HepG2 (cell line): ENCODE data around the gene HSDL1. TPM values are rescaled to one million over a fixed set of nuclear protein-coding genes. Genes with fewer than 3 reads are reported as not detected.

Experiments
- ATAC-seq: fragments of 200-7000 bp; cut with Tn5 transposase; 3 replicates; pipeline ENCODE4 v1.9.1; 2020; ENCODE audit warnings: mild to moderate bottlenecking, moderate library complexity
- BruUV-seq: library from RNA; stranded (reverse); fragments of 400-500 nt; replicated peaks from 2 replicates; lab custom pipeline; 2021; lab: Mats Ljungman, UMichigan
- CTCF ChIA-PET: fragments of 300-600 bp; formaldehyde crosslinking; extraction: SDS; loops from one replicate; lab custom pipeline; 2021; ENCODE audit warnings: low total read pairs, inconsistent platforms, low intra/inter-chr PET ratio; lab: Yijun Ruan, JAX
- POLR2A ChIA-PET: fragments of 350-600 bp; sonication (Branson Sonifier 250); formaldehyde crosslinking; loops from one replicate; lab custom pipeline; 2020; ENCODE audit warnings: antibody characterized with exemption, inconsistent platforms; lab: Yijun Ruan, JAX
- DNase-seq: peaks from one replicate; pipeline ENCODE4 v3.0.0-alpha.2; 2015; ENCODE audit warnings: low spot score
- FAIRE-seq: peaks from 3 replicates; lab custom pipeline; 2011; peaks lifted over from hg19 to GRCh38; lab: Jason Lieb, UNC
- H2AFZ ChIP-seq: one replicate; pipeline ENCODE4 v1.6.1; 2011; ENCODE audit warnings: low read length, inconsistent platforms
- H3K27ac ChIP-seq: fragments of 300-600 bp; 3 replicates; pipeline ENCODE4 v1.8.0; 2011; ENCODE audit warnings: mixed run types, mild to moderate bottlenecking, mixed read lengths, low read length, inconsistent platforms; ENCODE audit not compliant: insufficient read depth; ENCODE audit errors: extremely low read length
- H3K27me3 ChIP-seq, 2 experiments: fragments of 200-600 bp in 1 of 2; 2 replicates in 1 of 2; 3 replicates in 1 of 2; pipeline versions ENCODE4 v1.6.0 to v1.8.0; 2011; ENCODE audit warnings: low read length in 2 of 2, mild to moderate bottlenecking in 2 of 2, moderate library complexity in 2 of 2, inconsistent platforms in 1 of 2; ENCODE audit not compliant: insufficient read depth in 2 of 2, control insufficient read depth in 1 of 2
- H3K36me3 ChIP-seq, 2 experiments: fragments of 200-600 bp in 1 of 2; replicated peaks in 1 of 2; 2 replicates in 1 of 2; 3 replicates in 1 of 2; pipeline versions ENCODE4 v1.5.1 to v1.8.0; 2011; ENCODE audit warnings: low read length in 2 of 2, inconsistent platforms in 1 of 2; ENCODE audit not compliant: insufficient read depth in 2 of 2, control insufficient read depth in 1 of 2
- H3K4me1 ChIP-seq: 2 replicates; pipeline ENCODE4 v1.5.1; 2012; ENCODE audit warnings: low read length, inconsistent platforms; ENCODE audit not compliant: insufficient read depth
- H3K4me2 ChIP-seq: 2 replicates; pipeline ENCODE4 v1.6.0; 2011; ENCODE audit warnings: low read depth, low read length, inconsistent platforms
- H3K4me3 ChIP-seq, 3 experiments: fragments of 200-600 bp in 1 of 3; sonication (generic), shearing (Covaris generic) in 1 of 3; replicated peaks in 1 of 3; 2 replicates each; pipeline ENCODE4 v1.5.1; 2011 to 2016; ENCODE audit warnings: low read length in 3 of 3, inconsistent platforms in 2 of 3, low read depth in 2 of 3, mild to moderate bottlenecking in 2 of 3, control low read depth in 1 of 3, mixed read lengths in 1 of 3; ENCODE audit not compliant: insufficient read depth in 1 of 3
- H3K79me2 ChIP-seq: one replicate; pipeline ENCODE4 v1.6.1; 2011; ENCODE audit warnings: low read length, inconsistent platforms; ENCODE audit not compliant: insufficient read depth
- H3K9ac ChIP-seq: 2 replicates; pipeline ENCODE4 v1.6.0; 2011; ENCODE audit warnings: mild to moderate bottlenecking, low read depth, low read length, inconsistent platforms; ENCODE audit not compliant: insufficient read depth
- H3K9me3 ChIP-seq: 2 replicates; pipeline ENCODE4 v1.5.1; 2012; ENCODE audit warnings: mild to moderate bottlenecking, low read length
- H4K20me1 ChIP-seq: 2 replicates; pipeline ENCODE4 v1.6.0; 2011; ENCODE audit warnings: inconsistent platforms, mild to moderate bottlenecking, low read length, moderate library complexity; ENCODE audit not compliant: insufficient read depth
- CBX5 ChIP-seq: sonication (generic); formaldehyde crosslinking; IDR thresholded peaks from 2 replicates; pipeline ENCODE4 v1.4.0; 2020; ENCODE audit warnings: missing genetic modification reagents, borderline replicate concordance
- CC2D1A ChIP-seq: sonication (generic); formaldehyde crosslinking; IDR thresholded peaks from 2 replicates; pipeline ENCODE4 v1.8.1; 2023; ENCODE audit warnings: mild to moderate bottlenecking, missing genetic modification reagents
- FLYWCH1 ChIP-seq: sonication (generic); formaldehyde crosslinking; IDR thresholded peaks from 2 replicates; pipeline ENCODE4 v1.8.1; 2023; ENCODE audit warnings: mild to moderate bottlenecking, missing genetic modification reagents
- FOXA1 ChIP-seq, 2 experiments: fragments of 450-650 bp in 1 of 2; sonication (generic) in 1 of 2; formaldehyde crosslinking in 1 of 2; IDR thresholded peaks; 2 replicates each; pipeline versions ENCODE4 v1.4.0 to v1.6.1; 2016 to 2020; ENCODE audit warnings: missing genetic modification reagents in 1 of 2
- HIVEP1 ChIP-seq: sonication (generic); formaldehyde crosslinking; IDR thresholded peaks from 2 replicates; pipeline ENCODE4 v1.4.0; 2020; ENCODE audit warnings: mild to moderate bottlenecking, missing genetic modification reagents
- MZF1 ChIP-seq: sonication (generic); formaldehyde crosslinking; IDR thresholded peaks from 2 replicates; pipeline ENCODE4 v1.8.1; 2023; ENCODE audit warnings: mild to moderate bottlenecking, missing genetic modification reagents, borderline replicate concordance
- SOX6 ChIP-seq, 2 experiments: fragments of 450-650 bp in 1 of 2; sonication (generic) in 1 of 2; formaldehyde crosslinking in 1 of 2; IDR thresholded peaks; 2 replicates each; pipeline versions ENCODE4 v1.4.0 to v1.6.1; 2017 to 2020; ENCODE audit warnings: antibody characterized with exemption in 1 of 2, mild to moderate bottlenecking in 1 of 2, missing genetic modification reagents in 1 of 2
- STAG1 ChIP-seq: sonication (generic); formaldehyde crosslinking; IDR thresholded peaks from 2 replicates; pipeline ENCODE4 v1.4.0; 2020; ENCODE audit warnings: missing genetic modification reagents
- ZNF124 ChIP-seq: sonication (generic); formaldehyde crosslinking; IDR thresholded peaks from 2 replicates; pipeline ENCODE4 v1.4.0; 2020; ENCODE audit warnings: missing genetic modification reagents
- WGBS: methylation state at CpG from one replicate; pipeline ENCODE4 v1.1.6; 2017; ENCODE audit warnings: low lambda C conversion rate; 5-methylcytosine and 5-hydroxymethylcytosine counted together
- in situ Hi-C: cut with HindIII; loops from 2 replicates; pipeline ENCODE4 v1.10.0; 2017; ENCODE audit warnings: low pct_unique_long_range_greater_than_20kb; ENCODE audit not compliant: extremely low pct_ligation_motif_present
- intact Hi-C: fragments of 100-400 bp; cut with micrococcal nuclease; formaldehyde crosslinking; loops from one replicate; pipeline ENCODE4 v1.10.0; 2022; ENCODE audit not compliant: unreplicated experiment
- polyA plus RNA-seq, 8 experiments: library from polyadenylated mRNA; depleted of rRNA in 3 of 8; stranded (reverse) in 7 of 8; unstranded in 1 of 8; fragments of >200 nt; fragmentation: Illumina TruSeq in 4 of 8; extraction: Trizol in 4 of 8; gene quantifications; 2 replicates each; pipeline versions ENCODE4 v1.2.1 to v1.2.3, GENCODE V29; 2011 to 2016; ENCODE audit warnings: low read depth in 4 of 8, missing spikeins in 1 of 8, mixed read lengths in 1 of 8; ENCODE audit not compliant: insufficient read depth in 1 of 8
- total RNA-seq, 5 experiments: library from RNA; depleted of rRNA; stranded (reverse); fragments of >200 nt; fragmentation: Illumina TruSeq; extraction: Trizol; gene quantifications; 2 replicates each; pipeline ENCODE4 v1.2.3, GENCODE V29; 2016; ENCODE audit warnings: low read depth in 1 of 5
- TF ChIP-seq, protein P1 (sequence below): sonication (generic); formaldehyde crosslinking; IDR thresholded peaks from 2 replicates; pipeline ENCODE4 v1.5.0; 2020; ENCODE audit warnings: mild to moderate bottlenecking, missing genetic modification reagents
- TF ChIP-seq, protein P2 (sequence below): sonication (generic); formaldehyde crosslinking; IDR thresholded peaks from 2 replicates; pipeline ENCODE4 v1.5.1; 2020; ENCODE audit warnings: mild to moderate bottlenecking, missing genetic modification reagents, moderate library complexity
- TF ChIP-seq, protein P3 (sequence below): sonication (generic); formaldehyde crosslinking; IDR thresholded peaks from 2 replicates; pipeline ENCODE4 v1.8.1; 2023; ENCODE audit warnings: mild to moderate bottlenecking, moderate library complexity, missing genetic modification reagents
- TF ChIP-seq, protein P4 (sequence below): sonication (generic); formaldehyde crosslinking; IDR thresholded peaks from 2 replicates; pipeline ENCODE4 v1.4.0; 2020; ENCODE audit warnings: missing genetic modification reagents, mild to moderate bottlenecking, borderline replicate concordance

Gene HSDL1
- total and polyA plus RNA-seq, 2 of the 13 experiments (the other 11 are each of a cell fraction or from before 2014, with no cell fraction given): 49.2 to 49.7 TPM

DNA sequence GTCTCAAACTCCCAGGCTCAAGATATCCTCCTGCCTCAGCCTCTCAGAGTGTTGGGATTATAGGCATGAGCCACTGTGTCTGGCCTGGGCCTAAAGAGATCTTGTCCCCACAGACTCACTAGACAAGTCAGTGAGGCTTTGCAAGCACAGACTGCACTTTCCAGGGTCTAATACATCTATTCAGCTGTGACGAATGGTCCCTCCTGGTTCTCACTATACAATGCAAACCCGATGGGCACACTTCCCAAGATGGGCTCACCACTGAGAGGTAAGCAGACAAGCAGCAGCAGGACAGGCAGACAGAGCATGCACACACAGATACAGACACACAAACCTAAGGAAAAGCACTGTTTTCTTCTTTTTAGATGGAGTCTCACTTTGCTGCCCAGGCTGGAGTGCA is 37.1 kb downstream of the HSDL1 start:
- H3K4me3 ChIP-seq: no peak overlapping the region
- peaks cover 94% of the 10 kb centered on the region for H3K79me2 ChIP-seq
- FAIRE-seq (no peak), ATAC-seq (no peak), DNase-seq (no peak)
- in situ Hi-C loops (no loop called here), intact Hi-C loops (no loop called here)
- H2AFZ ChIP-seq: no peak overlapping the region
- ChIA-PET POLR2A (interaction anchor here (1.3 to 4.7 kb wide), 2 partner anchors 9 to 31 kb away, joined by 3 to 16 read pairs; partner anchors contain the start of gene MBTPS1), CTCF (no interaction called here)
- H3K4me2 ChIP-seq: no peak overlapping the region
- no peaks in the 10 kb centered on the region for H3K27me3 ChIP-seq
- H3K9me3 ChIP-seq: no peaks in the 10 kb centered on the region
- H3K27ac ChIP-seq: no peak overlapping the region
- 93% methylated on average over 2 of the region's 2 CpGs for WGBS
- H3K4me1 ChIP-seq: peaks cover 11% of the 10 kb centered on the region; the same call in 1 of the 2 replicates
- peaks cover 21 to 37% of the 10 kb centered on the region in 2 experiments for H3K36me3 ChIP-seq
- peaks cover 10% of the 10 kb centered on the region; the same call in 1 of the 2 replicates for H4K20me1 ChIP-seq
- BruUV-seq: no TSS peak
- no peak overlapping the region for H3K9ac ChIP-seq
- TF ChIP-seq FLYWCH1 (CRISPR knock-in tag) (no peak), CBX5 (CRISPR knock-in tag) (no peak), CC2D1A (CRISPR knock-in tag) (no peak), MZF1 (CRISPR knock-in tag) (no peak), HIVEP1 (CRISPR knock-in tag) (no peak), FOXA1 (IDR thresholded peaks at IDR 0.05) (no peak), FOXA1 (CRISPR knock-in tag; IDR thresholded peaks at IDR 0.05) (no peak), ZNF124 (no peak), STAG1 (CRISPR knock-in tag) (no peak), SOX6 (IDR thresholded peaks at IDR 0.05) (no peak), SOX6 (CRISPR knock-in tag; IDR thresholded peaks at IDR 0.05) (no peak)
- TF ChIP-seq, protein P1, sequence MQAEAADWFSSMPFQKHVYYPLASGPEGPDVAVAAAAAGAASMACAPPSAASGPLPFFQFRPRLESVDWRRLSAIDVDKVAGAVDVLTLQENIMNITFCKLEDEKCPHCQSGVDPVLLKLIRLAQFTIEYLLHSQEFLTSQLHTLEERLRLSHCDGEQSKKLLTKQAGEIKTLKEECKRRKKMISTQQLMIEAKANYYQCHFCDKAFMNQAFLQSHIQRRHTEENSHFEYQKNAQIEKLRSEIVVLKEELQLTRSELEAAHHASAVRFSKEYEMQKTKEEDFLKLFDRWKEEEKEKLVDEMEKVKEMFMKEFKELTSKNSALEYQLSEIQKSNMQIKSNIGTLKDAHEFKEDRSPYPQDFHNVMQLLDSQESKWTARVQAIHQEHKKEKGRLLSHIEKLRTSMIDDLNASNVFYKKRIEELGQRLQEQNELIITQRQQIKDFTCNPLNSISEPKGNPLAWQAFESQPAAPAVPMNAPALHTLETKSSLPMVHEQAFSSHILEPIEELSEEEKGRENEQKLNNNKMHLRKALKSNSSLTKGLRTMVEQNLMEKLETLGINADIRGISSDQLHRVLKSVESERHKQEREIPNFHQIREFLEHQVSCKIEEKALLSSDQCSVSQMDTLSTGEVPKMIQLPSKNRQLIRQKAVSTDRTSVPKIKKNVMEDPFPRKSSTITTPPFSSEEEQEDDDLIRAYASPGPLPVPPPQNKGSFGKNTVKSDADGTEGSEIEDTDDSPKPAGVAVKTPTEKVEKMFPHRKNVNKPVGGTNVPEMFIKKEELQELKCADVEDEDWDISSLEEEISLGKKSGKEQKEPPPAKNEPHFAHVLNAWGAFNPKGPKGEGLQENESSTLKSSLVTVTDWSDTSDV (CRISPR knock-in tag): no peak
- TF ChIP-seq, protein P2, sequence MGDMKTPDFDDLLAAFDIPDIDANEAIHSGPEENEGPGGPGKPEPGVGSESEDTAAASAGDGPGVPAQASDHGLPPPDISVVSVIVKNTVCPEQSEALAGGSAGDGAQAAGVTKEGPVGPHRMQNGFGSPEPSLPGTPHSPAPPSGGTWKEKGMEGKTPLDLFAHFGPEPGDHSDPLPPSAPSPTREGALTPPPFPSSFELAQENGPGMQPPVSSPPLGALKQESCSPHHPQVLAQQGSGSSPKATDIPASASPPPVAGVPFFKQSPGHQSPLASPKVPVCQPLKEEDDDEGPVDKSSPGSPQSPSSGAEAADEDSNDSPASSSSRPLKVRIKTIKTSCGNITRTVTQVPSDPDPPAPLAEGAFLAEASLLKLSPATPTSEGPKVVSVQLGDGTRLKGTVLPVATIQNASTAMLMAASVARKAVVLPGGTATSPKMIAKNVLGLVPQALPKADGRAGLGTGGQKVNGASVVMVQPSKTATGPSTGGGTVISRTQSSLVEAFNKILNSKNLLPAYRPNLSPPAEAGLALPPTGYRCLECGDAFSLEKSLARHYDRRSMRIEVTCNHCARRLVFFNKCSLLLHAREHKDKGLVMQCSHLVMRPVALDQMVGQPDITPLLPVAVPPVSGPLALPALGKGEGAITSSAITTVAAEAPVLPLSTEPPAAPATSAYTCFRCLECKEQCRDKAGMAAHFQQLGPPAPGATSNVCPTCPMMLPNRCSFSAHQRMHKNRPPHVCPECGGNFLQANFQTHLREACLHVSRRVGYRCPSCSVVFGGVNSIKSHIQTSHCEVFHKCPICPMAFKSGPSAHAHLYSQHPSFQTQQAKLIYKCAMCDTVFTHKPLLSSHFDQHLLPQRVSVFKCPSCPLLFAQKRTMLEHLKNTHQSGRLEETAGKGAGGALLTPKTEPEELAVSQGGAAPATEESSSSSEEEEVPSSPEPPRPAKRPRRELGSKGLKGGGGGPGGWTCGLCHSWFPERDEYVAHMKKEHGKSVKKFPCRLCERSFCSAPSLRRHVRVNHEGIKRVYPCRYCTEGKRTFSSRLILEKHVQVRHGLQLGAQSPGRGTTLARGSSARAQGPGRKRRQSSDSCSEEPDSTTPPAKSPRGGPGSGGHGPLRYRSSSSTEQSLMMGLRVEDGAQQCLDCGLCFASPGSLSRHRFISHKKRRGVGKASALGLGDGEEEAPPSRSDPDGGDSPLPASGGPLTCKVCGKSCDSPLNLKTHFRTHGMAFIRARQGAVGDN (CRISPR knock-in tag): no peak
- TF ChIP-seq, protein P3, sequence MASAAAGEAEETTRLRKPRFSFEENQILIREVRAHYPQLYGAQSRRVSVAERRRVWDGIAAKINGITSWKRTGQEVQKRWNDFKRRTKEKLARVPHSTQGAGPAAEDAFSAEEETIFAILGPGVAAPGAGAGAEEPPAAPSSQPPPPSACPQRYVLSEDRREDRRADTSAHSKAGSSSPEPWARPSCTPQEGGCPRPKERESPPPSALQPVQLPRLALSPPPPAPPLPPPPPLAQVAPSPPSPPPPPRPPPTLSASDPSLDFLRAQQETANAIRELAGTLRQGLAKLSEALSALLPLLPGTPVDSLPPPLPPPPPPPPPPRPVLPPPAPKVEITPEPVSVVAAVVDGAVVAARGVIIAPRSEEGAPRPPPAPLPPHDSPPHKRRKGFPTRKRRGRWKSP (CRISPR knock-in tag): no peak
- TF ChIP-seq, protein P4, sequence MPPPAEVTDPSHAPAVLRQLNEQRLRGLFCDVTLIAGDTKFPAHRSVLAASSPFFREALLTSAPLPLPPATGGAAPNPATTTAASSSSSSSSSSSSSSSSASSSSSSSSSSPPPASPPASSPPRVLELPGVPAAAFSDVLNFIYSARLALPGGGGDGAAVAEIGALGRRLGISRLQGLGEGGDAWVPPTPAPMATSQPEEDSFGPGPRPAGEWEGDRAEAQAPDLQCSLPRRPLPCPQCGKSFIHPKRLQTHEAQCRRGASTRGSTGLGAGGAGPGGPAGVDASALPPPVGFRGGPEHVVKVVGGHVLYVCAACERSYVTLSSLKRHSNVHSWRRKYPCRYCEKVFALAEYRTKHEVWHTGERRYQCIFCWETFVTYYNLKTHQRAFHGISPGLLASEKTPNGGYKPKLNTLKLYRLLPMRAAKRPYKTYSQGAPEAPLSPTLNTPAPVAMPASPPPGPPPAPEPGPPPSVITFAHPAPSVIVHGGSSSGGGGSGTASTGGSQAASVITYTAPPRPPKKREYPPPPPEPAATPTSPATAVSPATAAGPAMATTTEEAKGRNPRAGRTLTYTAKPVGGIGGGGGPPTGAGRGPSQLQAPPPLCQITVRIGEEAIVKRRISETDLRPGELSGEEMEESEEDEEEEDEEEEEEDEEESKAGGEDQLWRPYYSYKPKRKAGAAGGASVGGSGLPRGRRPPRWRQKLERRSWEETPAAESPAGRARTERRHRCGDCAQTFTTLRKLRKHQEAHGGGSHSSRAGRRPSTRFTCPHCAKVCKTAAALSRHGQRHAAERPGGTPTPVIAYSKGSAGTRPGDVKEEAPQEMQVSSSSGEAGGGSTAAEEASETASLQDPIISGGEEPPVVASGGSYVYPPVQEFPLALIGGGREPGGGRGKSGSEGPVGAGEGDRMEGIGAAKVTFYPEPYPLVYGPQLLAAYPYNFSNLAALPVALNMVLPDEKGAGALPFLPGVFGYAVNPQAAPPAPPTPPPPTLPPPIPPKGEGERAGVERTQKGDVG: no peak
